GM19043 (cell line): ENCODE data around the gene ATP6V1B1.

Source experiments
- ATAC-seq: cut with Tn5 transposase; IDR thresholded peaks from one replicate; pipeline ENCODE4 v1.9.1; 2021; ENCODE audit warnings: low read depth; ENCODE audit not compliant: unreplicated experiment

The ATP6V1B1 gene

DNA sequence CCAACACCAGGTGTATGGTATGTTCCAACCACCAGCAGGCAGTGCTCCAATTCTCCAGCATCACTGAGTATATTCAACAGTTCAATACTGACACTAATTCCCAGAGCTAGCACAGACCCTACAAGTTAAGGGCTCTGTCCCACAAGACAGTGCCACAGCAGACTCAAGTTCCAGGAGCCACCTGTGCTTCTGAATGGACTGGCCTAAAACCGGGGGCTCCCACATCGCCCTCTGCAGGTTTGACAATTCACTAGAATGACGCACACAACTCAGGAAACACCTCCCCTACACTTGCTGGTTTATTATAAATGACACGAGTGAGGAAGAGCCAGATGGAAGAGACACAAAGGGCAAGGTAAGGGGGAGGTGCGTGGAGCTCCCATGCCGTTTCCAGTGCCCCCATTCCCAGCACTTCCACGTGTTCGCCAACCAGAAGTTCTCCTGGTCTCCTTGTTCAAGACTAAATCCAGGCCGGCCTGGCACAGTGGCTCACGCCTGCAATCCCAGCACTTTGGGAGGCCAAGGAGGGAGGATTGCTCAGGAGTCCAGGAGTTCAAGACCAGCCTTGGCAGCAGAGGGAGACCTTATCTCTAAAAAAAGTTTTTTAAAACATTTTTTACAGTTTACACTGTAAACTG is 12.2 kb upstream of the ATP6V1B1 start:
- ATAC-seq: no peak

DNA sequence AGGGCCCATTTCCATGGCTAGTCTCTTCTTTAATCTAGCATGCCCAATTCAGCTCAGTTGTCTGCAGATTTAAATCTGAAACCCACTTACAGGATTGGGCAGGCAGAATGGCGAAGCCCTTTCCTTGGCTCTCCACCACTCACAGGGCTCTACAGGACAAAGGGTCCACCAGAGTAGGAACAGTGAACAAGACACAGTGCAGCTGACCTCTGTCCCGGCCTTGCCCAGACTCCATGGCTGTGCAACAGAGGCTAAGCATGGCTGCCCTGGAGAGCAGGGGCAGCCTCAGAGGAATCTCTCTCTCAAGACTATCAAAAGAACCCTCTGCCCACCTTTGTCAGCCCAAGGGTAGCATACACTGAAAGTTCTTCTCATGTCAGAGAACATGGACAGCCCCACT is 9.7 kb upstream of the ATP6V1B1 start:
- ATAC-seq: no peak

DNA sequence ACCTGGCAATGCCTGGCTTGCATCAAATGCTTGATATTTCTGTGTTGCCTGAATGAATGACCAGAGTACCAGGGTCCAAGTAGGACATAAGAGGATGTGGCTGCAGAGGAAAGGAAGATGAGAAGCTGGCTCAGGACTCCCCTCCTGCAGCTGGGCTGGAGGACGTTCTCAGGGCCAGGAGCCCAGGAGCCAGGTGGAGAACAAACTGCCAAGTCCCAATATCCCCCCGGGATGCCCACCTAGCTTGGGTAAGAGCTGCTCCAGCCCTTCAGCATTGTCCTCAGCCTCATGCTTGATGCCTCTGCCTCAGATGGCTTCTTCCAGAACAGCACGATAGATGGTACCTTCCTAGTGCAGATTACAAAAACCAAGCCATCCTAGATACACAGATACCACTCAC is 8.6 kb upstream of the ATP6V1B1 start:
- no peak for ATAC-seq

DNA sequence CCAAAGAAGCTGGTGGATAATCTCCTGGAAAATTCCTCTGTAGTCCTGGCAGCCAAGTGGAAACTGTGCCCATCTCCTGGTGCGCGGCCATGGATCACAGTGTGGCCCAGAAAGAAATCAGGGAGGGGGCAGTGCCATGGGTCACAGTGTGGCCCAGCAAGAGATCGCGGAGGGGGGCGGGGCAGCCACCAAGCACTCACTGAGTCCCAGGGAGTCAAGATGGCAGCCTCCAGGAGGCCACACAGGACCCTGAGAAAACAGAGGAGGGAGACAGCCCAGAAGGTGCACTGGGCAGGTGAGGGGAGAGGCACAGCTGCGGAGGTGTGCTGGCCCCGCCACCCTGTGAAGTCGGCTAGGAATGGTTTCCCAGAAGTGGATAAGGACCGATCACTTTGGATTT is 8.1 kb upstream of the ATP6V1B1 start:
- no peak for ATAC-seq

DNA sequence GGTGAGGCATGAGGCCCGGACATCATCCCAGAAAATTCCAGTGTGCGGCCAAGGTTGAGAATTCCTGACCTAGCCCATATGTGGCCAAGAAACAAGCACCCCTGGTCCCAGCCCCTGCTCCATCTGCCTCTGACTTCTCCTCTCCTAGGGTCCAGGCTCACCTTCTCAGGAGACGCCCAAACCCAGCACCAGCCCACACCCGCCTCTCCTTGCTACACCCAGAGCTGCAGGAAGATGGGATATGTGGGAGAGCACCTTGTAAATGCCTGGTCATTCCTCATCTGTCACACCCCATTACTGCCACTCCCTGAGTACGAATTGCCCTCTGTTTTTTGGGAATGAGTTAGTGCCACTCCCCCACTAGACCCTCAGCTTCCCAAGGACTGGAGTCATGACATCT is 7.3 kb upstream of the ATP6V1B1 start:
- no peak for ATAC-seq

DNA sequence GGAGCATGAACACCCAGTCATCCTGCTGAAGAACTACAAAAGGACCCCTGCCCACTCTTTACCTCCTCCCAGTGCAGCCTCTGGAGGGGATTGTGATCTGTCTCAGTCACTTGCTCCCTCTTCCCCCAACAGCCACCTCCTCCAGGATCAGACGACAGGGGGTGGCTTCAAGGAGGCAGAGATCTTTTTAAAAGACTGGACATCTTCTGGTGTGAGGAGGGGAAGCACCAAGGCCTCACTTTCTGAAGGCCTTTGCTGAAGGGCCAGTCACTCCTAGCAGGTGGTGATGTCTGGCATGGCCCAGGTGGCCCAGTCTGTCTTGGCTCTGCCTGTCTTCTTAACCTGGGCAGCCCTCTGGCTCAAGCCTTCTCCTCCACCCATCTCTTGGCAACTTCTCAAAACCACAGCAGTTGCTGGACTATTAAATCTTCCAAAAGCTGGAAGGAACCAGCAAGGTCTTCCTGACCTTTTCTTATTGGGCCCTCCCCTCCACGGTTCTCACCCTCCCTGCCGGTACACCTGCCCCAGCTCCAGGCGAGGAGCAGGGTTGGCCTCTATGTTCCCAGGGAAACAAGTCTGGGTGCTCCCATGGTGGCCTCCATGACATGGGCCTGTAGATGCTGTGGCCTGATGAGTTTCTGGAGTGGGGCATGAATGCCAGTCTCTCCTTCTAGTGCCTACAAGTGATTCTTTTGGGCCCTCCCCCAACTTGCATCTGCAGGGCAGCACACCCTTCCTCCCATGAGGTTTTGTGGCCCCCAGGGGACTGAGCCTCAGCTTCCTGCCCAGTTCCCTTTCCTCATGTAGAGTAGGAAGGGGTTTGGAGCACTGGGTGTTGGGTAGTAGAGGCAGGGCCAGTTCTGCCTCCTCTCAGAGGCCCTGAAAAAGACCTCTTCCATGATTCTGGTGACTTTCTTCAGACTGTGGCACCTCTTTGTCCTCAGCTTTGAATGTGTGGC is 5.0 kb upstream of the ATP6V1B1 start:
- ATAC-seq: no peak

DNA sequence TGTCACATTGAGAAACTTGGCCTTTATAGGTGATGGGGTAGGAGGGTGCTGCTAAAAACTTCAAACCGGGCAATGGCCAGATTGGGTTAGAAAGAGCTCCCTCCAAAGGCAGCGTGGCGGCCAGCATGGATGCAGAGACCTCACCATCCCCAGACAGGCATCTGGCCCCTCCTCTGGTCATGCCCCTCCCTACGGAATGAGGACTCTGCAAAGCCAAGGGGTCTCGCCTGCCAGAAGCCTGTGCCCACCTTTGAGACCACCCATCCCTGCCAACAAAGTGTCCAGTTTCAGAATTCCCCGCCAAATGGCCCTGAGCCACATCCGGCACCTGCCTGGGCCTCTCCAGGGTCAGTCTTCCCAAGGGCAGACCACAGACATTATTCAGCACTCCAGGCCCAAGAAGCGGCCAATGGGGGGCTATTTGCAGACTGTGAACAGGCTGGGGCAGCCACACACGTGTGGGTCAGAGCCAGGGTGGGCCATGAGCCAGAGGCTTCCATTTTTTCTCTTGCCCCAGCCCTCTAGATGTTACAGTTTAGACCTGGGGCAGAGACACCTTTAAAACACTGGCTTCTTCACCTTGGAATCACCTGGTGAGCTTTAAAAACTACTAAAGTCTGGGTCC is 4.2 kb upstream of the ATP6V1B1 start:
- ATAC-seq: no peak

DNA sequence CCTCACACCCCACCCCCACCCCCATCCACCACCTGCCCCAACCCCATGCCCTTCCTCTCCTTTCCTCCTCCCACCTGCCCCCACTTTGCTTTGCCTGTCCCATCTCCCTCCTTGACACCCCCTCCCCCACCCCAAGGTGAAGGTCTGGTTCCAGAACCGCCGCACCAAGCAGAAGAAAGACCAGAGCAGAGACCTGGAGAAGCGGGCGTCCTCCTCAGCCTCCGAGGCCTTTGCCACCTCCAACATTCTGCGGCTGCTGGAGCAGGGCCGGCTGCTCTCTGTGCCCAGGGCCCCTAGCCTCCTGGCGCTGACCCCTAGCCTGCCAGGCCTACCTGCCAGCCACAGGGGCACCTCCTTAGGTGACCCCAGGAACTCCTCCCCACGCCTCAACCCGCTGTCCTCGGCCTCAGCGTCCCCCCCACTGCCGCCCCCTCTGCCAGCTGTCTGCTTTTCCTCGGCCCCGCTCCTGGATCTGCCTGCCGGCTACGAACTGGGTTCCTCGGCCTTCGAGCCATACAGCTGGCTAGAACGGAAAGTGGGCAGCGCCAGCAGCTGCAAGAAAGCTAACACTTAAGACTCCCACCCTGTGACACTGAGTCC is 3.0 kb upstream of the ATP6V1B1 start:
- ATAC-seq: no peak

DNA sequence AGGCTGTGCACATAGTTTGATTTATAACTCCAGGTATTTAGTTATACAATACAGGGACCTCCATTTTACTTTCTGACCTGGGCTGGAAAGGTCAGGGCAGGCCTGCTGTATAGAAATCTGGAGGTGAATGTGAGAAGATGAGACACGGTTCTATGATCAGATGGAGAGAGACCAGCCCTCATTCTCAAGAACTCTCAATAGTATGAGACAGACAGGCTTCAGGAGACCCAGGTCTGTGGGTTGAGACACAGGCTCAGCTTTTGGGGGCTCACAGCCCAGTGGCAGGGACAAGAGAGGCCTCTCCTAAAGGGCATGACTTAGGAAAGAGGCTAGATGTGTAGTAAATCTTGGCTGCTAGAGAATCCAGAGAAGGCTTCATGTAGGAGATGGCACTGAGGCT is 719 bp upstream of the ATP6V1B1 start:
- no peak for ATAC-seq

DNA sequence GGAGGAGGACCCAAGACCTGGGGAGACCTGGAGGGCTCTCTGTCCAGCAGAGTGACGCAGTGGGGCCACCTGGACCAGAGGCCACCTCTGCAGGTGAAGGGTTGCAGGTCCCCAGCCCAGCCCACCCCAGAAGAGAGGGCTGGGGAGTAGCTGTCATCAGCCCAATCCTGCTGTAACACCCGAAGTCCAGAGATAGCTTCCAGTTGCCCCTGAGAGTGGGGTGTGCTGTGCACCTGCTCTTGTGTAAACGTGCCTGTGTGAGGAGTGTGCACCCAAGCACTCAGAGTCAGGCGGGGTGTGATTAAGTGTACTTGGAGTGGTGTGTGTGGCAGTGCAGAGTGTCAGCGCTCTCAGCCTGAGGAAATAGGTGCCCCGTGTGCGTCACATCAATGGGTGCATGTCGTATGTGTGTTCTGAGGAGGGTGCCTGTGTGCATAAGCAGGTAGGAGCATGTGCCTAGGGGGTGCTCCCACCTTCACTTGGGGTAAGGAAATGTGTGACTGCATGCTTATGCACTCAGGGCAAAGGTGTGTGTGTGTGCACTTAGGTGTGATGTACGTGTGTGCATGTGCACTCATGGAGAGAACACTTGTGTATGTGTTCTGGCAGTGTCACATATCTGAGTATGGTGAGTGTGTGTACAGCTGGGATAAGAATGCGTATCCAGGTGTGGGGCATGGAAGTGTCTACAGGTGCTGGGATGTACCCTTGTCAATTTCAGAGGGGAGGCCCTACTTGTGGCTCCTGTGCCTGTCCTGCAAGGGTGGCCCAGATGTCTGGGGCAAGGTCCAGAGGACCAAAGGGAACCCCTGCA is 672 bp downstream of the ATP6V1B1 start:
- ATAC-seq: no peak

DNA sequence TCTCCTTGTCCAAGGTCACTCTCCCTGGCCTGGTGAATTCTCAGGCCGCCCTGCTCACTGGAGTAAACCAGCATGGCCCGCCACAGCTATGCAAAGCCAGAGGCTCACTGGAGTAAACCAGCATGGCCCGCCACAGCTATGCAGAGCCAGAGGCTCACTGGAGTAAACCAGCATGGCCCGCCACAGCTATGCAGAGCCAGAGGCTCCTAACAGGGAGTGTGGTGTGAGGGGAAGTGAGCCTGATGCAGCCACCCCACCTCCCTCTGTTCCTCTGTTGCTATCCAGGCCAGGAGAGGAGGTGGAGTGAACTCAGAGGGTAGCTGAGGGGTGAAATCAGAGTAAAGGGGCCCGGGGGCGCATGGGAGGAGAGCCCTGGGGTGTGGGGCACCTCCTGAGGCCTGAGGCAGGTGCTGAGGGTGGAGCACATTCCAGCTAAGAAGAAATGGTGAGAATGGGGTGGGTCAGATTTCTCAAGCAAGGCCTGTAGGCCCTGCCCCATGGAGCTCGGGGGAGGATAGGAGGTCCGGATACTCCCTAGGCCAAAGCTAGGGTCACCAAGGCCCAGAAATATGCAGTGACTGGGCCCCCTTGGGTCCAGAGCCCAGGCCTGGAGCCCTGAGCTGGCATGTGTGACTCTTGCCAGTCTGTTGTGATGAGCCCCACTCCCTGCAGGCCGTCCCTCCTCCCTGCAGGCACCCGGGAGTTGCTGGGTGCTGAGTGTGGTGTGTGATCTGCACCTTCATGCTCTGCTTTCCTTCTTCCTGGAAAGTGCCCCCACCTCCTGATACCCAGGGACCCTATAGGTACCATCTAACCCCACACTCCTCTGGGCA is 1.5 kb downstream of the ATP6V1B1 start:
- no peak for ATAC-seq

DNA sequence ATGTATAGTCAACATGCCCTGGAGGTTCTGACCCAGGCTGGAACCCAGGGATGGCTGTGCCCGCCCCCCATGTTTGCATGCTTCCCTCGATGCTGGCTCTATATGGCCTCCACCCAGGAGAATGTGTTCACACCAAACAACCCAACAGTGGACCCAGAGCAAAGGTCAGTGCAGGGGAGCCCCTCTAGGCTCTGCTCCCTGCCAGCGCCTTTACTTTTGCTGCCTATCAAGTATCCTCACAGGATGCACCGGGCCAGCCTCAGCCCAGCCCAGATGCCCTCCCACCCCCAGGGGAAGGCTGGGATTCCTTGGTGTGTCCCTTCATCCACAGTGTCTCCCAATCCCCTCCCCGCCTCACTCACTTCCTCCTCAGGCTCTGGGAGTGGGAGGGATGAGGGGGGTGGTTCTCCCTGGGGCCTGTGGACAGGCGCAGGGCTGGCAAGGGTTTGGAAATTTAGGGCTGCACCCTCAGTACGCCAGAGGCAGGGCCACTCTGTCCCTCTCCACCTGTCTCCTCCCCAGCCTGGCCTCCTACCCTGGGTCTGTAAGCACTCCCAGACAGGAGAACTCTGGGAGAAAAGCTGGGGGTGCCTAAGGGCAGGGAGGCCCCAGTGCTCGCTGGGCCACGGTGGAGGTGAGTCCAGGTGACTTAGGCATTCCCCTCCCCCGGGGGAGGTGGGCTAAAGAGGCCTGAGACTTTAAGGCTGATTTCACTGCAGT is 2.3 kb downstream of the ATP6V1B1 start:
- ATAC-seq: no peak

DNA sequence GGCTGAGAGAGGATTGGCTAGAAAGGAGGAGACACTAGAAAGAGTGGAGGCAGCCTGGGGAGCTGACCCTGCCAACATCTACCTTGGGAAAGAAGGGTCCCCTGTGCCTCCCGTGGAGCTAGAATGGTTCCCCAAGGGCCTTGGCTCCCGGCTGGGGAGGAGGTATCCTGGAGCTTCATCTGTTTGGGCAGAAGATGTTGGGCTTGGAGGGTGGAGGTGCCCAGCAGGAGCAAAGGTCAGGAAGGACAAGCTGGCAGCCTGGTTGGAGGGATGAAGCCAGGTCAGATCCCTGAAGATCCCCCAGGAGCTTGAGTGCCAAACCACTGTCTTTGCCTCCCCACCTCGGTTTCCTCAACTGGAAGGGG is 2.9 kb downstream of the ATP6V1B1 start:
- no peak for ATAC-seq

DNA sequence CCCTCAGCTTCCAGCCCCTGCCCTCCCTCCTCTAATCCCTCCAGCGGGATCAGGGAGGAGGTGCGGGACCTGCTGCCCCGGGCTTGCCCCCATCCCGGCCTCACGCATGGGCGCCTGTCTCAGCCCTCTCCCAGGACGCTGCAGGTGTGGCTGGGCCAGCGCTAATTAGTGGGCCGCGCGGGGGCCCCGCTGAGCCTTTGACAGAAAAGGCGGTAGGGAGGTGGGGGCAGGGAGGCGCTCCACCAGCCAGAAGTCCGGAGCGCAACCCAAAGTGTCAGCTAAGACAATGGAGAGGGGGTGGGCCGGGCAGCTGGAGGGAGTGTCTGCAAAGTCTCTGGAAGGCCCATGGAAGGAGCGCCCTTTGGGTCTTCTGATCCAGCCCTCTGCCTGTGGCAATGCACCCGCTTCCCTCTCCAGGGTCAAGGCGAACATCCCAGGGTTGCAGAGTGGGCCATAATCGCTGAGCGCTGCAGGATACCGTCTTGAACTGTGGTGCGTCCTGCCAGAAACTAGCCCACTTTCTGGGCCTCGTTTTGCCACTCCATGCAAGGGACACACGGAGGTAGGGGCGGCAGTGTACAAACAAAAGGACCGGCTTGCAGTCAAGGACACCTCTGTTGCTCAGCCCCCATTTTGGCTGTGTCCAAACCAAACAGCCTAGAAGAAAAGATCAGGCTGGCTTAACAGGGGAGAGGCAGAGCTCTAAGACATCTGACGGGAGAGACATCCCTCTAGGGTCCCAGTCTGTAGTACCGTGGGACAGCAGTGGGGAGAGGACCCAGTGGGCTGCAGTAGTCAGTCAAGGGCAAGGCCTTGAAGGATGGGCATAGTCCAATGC is 3.5 kb downstream of the ATP6V1B1 start:
- no peak for ATAC-seq

DNA sequence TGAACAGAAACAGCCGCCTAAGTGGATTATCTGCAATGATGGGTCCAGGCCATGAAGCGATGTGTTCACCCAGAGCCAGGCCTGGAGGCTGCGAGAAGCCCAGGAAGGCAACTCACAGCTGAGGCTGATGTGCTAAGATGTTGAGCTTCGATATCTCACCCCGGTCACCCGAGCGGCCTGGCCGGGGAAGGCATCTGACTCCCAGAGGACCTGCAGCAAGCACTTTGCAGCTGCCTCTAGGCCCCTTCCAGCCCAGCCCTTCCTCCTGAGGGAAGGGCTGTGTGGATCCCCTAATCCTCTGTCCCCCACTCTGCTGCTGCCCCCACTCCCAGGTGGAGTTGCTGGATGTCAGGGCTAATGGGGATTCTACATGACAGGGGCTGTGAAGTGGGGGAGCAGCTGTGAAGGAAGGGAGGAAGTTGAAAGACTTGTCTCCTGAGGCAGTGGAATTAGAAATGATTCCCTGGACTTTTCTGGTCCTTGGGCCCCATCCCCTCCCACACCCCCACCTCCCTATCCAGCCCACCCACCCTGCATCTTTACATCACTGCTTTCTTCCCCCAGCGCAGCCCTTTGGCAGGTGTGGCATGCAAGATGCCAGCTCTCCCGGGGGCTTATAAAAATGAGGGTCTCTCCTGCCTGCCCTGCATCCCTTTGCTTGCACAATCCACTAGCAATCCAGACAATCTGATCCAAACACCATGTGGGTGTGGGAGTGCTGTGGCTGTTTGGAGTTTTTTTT is 4.3 kb downstream of the ATP6V1B1 start:
- no peak for ATAC-seq

DNA sequence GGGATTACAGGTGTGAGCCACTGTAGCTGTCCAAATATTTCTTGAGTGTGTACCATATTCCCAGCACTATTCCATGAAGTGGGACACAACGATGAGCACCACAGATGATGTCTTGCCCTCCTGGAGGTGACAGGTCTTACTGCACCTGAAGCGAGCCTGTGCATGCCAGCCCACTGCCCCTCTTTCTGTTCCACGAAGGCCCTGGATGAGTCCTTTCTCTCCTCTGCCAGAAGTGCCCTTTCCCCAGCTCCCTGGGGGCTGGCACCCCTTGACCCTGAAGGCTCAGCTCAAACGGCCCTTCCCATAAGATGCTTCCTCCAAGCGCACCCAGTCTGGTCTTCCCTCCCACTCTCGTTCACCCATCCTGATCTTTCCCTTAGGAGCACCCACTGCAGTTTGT is 5.5 kb downstream of the ATP6V1B1 start:
- no peak for ATAC-seq

DNA sequence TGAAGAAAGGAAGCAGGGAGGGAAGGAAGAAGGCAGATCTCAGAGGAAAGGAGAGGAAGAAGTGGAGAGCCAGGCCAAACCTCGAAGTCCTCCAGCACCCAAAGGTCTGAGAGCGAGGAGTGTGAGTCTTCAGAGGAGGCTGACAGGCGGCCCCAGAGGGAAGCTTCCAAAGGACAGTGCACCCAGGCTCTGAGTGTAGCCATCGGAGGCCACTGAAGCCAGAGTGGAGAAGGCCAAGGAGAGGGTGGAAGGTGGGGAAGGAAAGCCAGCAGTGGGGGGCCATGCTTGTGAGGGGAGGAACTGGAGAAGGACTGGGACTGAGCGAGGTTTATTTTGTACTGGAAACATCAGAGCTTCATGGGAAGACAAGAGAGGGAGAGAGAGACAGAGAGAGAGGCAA is 6.0 kb downstream of the ATP6V1B1 start:
- no peak for ATAC-seq
